Measurements from ENCODE around the gene TP53INP2.

GRCh38 chr20:34724172-34724571 lies 20.0 kb downstream of the TP53INP2 start:
- TF ChIP-seq CTCF (IDR thresholded peaks at IDR 0.05; ENCODE audit: poor library complexity) (no peak), EZH2 (IDR thresholded peaks at IDR 0.05; ENCODE audit: borderline replicate concordance) (no peak), EZH2phosphoT487 (IDR thresholded peaks at IDR 0.05; ENCODE audit: low read depth, severe bottlenecking, unreplicated experiment) (no peak)

Data from hepatocyte (in vitro differentiated cells).